Gastrocnemius medialis (tissue), 4 donors: ENCODE data around the gene SLC52A3.

Source experiments
- POLR2A ChIP-seq, 2 donors: fragments of 450-650 bp; IDR thresholded peaks; one replicate each; pipeline ENCODE4 v1.6.1; 2017; ENCODE audit warnings: antibody characterized with exemption in 2 of 2, mild to moderate bottlenecking in 2 of 2, moderate library complexity in 2 of 2
- TF ChIP-seq, protein P1 (sequence below), 5 experiments: fragments of 450-650 bp in 3 of 5; fragments of 200-600 bp in 2 of 5; sonication (generic) in 2 of 5; IDR thresholded peaks in 4 of 5; conservative IDR thresholded peaks in 1 of 5; 1 replicate in 4 of 5; 2 replicates in 1 of 5; pipeline ENCODE4 v1.5.1; 2016 to 2019; ENCODE audit warnings: antibody characterized with exemption in 5 of 5, mild to moderate bottlenecking in 3 of 5, moderate library complexity in 3 of 5

GRCh38 chr20:726160-726559, 42.1 kb downstream of the SLC52A3 start:
- TF ChIP-seq, protein P1, sequence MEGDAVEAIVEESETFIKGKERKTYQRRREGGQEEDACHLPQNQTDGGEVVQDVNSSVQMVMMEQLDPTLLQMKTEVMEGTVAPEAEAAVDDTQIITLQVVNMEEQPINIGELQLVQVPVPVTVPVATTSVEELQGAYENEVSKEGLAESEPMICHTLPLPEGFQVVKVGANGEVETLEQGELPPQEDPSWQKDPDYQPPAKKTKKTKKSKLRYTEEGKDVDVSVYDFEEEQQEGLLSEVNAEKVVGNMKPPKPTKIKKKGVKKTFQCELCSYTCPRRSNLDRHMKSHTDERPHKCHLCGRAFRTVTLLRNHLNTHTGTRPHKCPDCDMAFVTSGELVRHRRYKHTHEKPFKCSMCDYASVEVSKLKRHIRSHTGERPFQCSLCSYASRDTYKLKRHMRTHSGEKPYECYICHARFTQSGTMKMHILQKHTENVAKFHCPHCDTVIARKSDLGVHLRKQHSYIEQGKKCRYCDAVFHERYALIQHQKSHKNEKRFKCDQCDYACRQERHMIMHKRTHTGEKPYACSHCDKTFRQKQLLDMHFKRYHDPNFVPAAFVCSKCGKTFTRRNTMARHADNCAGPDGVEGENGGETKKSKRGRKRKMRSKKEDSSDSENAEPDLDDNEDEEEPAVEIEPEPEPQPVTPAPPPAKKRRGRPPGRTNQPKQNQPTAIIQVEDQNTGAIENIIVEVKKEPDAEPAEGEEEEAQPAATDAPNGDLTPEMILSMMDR (IDR thresholded peaks at IDR 0.05 in 4 of 5, conservative IDR thresholded peaks at IDR 0.05 in 1 of 5): no peak
- TF ChIP-seq POLR2A (IDR thresholded peaks at IDR 0.05): no peak
